HG02678 (cell line): ENCODE measurements around the gene WDR74.
A peak's percentile ranks its signal among the peaks of the same experiment; 100 is the strongest.
"Not testable (repeated sequence)": the region's sequence is repeated elsewhere in the genome, so short reads cannot be mapped to it uniquely, and the experiment has no call there.

ENCODE experiments used
- ATAC-seq: cut with Tn5 transposase; IDR thresholded peaks from one replicate; pipeline ENCODE4 v1.9.1; 2021; ENCODE audit warnings: mild to moderate bottlenecking, moderate library complexity; ENCODE audit not compliant: unreplicated experiment

Gene WDR74

DNA sequence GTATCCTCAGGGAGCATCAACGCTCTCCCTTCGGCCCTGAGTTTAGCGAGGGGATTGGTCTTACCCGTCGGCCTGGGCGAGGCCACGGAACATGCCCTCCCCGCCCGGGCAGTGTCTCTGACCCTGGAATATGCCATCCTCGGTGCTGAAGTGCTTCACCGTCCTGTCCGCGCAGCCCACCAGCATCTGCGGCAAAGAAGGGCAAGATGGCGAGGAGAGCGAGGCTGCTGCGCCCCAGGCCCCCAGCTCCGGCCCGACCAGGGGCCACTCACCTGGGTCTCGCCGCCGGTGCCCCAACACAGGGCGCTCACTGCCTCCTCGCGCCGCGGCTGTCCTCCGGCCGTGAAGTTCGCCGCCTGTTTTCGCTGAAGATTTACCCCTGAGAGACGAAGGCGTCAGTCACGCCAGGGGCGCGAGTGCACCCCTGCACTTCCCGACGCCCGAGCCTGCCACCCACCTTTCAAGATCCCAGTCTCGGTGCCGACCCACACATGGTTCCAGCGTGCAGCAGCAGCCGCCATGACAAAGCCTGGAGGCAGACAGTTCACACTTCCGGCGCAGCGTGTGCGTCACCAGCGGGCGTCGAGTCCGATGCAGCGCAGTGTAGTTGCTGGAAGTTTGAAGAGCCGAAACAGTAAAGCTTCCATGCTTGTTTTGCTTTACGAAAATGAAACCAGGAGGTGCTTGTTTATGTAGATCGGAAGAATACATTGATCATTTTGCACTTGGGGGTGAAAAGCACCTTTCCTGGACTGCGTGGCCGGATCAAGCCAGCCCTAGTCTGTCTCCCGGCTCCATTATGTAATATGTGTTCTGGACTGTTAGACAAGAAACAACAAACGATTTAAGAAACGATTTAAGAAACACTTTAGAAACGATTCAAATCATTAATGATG is at the start of gene WDR74:
WDR74 (minus strand) TSS at position 541 of the 896 bp plus-strand sequence; CDS start at position 521, 20 bp downstream.
- ATAC-seq, result peak; percentile 45

GRCh38 chr11:62889126-62889483 is 49.7 kb upstream of the WDR74 start:
- no peak for ATAC-seq

GRCh38 chr11:62888406-62888805 is 49.0 kb upstream of the WDR74 start:
- no peak for ATAC-seq

GRCh38 chr11:62885137-62885750 is 45.9 kb upstream of the WDR74 start:
- ATAC-seq, result no peak

GRCh38 chr11:62883673-62884072 is 44.3 kb upstream of the WDR74 start:
- no peak for ATAC-seq

- no peak for ATAC-seq
Measured at GRCh38 chr11:62882788-62883501, 43.6 kb upstream of the WDR74 start.

DNA sequence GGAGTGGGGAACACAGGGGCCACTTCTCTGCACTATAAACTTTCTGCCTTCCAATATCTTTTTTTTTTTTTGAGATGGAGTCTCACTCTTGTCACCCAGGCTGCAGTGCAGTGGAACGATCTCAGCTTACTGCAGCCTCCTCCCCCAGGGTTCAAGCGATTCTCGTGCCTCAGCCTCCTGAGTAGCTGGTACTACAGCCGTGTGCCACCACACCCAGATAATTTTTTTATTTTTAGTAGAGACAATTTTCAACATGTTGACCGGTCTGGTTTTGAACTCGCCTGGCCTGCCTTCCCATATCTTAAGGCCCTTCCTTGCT is 43.0 kb upstream of the WDR74 start:
- no peak for ATAC-seq

DNA sequence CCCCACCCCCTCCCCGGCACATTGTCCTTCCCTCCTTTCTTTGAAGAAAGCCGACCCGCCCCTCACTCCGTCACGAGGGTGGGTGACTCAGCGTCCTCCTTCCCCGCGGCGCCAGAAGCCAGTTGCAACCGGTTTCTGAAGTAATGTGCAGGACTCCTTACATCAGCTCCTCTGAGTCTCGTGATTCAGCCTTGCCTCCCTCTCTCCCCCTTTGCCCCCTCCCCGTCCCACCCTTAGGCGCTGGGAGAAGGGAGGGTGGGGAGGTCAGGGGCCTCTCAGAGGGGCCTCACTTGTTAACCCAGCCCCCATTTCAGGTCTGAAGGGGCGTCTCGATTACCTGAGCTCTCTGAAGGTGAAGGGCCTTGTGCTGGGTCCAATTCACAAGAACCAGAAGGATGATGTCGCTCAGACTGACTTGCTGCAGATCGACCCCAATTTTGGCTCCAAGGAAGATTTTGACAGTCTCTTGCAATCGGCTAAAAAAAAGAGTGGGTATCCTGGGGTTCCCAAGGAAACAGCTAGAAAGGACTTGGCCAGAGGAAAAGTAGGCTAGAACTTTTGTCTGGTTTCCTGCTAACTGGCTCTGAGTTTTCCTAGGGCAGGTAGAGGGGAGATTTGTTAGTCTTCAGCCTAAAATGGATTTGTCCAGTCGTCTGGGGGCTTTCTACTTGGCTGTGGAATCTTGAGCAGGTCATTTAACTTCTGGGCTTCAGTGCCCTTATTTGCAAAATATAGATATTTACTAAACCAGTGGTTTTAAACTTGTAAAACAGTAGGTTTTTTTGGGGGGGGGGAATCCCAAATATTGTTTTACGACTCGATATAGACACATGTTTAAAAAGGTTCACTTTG is 42.4 kb upstream of the WDR74 start:
- peak; percentile 45 for ATAC-seq

DNA sequence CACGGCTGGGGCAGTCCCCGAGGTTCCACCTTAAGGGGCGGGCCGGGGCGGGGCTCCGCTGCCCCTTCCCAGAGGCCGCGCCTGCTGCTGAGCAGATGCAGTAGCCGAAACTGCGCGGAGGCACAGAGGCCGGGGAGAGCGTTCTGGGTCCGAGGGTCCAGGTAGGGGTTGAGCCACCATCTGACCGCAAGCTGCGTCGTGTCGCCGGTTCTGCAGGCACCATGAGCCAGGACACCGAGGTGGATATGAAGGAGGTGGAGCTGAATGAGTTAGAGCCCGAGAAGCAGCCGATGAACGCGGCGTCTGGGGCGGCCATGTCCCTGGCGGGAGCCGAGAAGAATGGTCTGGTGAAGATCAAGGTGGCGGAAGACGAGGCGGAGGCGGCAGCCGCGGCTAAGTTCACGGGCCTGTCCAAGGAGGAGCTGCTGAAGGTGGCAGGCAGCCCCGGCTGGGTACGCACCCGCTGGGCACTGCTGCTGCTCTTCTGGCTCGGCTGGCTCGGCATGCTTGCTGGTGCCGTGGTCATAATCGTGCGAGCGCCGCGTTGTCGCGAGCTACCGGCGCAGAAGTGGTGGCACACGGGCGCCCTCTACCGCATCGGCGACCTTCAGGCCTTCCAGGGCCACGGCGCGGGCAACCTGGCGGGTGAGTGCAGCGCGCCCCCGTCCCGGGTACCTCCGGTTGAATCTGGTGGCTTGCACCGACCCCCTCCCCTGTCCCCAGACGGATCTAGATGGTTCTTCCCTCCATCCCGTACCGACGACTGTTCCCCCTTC is 41.6 kb upstream of the WDR74 start, which contains the start of gene SLC3A2:
SLC3A2 (plus strand) TSS at position 94 of the 776 bp plus-strand sequence; CDS start at position 222, 128 bp downstream.
- ATAC-seq, result peak; percentile 72

DNA sequence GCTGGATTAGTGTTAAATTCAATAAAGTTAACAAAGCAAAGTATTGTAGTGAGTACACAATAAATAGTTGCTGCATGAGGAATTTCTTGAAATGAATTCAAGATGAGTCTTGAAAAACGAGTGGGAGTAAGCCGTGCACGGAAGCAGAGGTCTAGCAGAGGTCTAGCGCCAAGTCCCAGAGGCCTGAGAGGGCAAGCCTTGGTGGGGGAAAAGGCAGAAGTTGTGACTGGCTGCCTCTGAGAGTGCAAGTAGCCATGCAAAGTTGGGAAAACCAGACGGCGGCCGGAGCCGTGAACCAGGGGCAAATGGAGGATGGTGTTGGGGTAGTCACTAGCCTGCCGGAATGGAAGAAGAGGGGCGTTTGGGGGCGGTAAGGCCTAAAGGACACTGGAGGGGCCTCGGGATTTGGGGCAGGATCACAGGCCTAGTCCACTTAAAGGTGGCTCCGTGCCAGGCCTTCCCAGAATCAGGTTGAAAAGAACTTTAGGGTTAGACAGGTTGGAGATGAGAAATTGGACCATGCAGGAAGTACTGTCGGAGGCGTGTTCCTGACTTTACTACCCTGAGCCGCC is 40.9 kb upstream of the WDR74 start:
- ATAC-seq, result peak; percentile 19

- ATAC-seq, result no peak
Measured at GRCh38 chr11:62879235-62879978, 40.0 kb upstream of the WDR74 start.

DNA sequence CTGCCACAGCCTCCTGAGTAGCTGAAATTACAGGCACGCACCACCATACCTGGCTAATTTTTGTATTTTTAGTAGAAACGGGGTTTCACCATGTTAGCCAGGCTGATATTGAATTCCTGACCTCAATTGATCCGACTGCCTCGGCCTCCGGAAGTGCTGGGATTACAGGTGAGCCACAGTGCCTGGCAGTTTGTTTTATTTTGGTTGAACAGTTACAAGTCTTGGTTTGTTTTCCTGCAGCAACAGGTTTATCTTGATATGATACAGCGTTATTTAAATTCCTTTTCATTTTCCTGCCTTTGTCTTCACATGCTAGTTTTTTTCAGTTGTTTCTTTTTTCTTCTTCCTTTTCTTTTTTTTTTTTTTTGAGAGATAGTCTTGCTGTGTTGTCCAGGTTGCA is 37.3 kb upstream of the WDR74 start:
- ATAC-seq, result no peak

- ATAC-seq, result no peak
Measured at GRCh38 chr11:62875698-62876478, 36.5 kb upstream of the WDR74 start.

DNA sequence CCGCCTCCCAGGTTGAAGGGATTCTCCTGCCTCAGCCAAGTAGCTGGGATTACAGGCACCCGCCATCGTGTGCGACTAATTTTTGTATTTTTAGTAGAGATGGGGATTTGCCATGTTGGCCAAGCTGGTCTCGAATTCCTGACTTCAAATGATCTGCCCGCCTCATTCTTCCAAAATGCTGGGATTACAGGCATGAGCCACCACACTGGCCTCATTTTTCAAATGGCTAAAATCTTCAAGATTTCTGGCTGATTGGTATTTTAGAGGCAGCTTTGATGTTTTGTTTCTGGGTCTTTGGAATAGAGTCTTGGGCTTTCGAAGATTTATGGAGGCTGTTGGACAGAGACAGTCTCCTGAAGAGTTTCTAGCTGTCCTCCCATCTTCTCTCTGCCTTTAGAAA is 35.5 kb upstream of the WDR74 start:
- no peak for ATAC-seq

DNA sequence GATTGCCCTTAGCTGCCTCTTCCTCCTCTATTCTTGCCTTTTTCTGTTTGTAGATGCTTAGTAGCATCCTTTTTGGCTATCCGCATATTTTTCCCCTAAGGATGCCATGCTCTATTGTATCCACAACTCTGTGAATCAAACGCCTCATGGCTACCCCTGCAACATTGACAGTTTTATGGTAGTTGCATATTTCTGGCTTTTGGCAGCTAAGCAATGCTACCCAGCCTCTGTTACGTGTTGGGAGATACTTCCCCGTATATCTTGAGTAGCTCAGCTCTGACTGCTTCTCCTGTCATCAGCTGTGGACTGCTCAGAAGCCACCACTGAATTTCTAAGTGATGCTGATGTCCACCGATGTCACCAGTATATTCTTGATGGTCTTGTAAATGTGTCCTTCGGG is 26.2 kb upstream of the WDR74 start:
- ATAC-seq, result no peak

DNA sequence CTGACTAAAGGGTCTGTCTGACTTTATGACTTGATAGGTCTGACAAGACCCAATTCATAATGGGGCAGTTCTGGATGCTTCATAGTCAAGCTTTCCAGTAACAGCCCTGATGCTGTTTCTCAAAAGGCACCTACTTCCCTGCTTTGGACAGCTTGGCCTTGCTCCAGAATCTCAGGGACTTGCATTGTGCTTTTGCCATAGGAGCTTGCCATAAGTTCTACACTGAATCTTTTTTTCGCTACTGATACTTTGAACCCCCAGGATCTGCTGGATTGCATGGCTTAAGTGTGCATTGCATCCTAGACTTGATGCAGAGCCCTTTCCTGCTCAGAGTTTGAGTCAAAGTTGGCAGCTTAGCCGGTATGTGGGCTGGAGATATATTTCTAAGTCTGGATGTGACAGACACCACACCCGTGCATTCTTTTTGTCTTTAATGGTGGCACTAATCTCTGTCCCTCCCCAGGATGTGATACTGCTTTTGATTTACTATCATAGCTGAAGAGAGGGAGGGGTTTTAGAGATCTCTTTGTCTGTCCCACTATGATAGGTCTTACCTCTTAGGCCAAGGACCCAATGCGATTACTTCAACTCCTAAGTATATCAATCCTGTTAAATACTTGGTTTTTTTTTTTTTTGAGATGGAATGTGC is 24.4 kb upstream of the WDR74 start:
- no peak for ATAC-seq

GRCh38 chr11:62861564-62862192 is 22.3 kb upstream of the WDR74 start:
- ATAC-seq, result not testable (repeated sequence)
